B cell (primary cell): Measurements from ENCODE around the gene IRAK2. TPM values are rescaled to one million over a fixed set of nuclear protein-coding genes. Genes with fewer than 3 reads are reported as not detected.

Source experiments
- ATAC-seq: fragments of 200-7000 bp; cut with Tn5 transposase; one replicate; pipeline ENCODE4 v1.10.0; 2021; ENCODE audit warnings: low read depth, mild to moderate bottlenecking, moderate number of reproducible peaks, moderate library complexity
- CTCF ChIA-PET: fragments of 350-600 bp; sonication (Branson Sonifier 250); formaldehyde crosslinking; loops from one replicate; lab custom pipeline; 2021; ENCODE audit warnings: antibody characterized with exemption, inconsistent platforms; lab: Charles Lee
- POLR2A ChIA-PET: fragments of 350-600 bp; sonication (Branson Sonifier 250); formaldehyde crosslinking; loops from one replicate; lab custom pipeline; 2021; ENCODE audit warnings: antibody characterized with exemption; lab: Charles Lee
- DNase-seq: peaks from one replicate; pipeline ENCODE4 v3.0.0; 2013
- H2AFZ ChIP-seq: 2 replicates; pipeline ENCODE4 v1.6.1; 2012; ENCODE audit warnings: mild to moderate bottlenecking, low read depth, low read length; ENCODE audit not compliant: insufficient read depth, poor library complexity, severe bottlenecking
- H3K27ac ChIP-seq, 2 donors: 1 replicate in 1 of 2; 2 replicates in 1 of 2; pipeline ENCODE4 v1.5.1; 2012 to 2013; ENCODE audit warnings: low read length in 2 of 2, mild to moderate bottlenecking in 2 of 2, moderate library complexity in 1 of 2
- H3K27me3 ChIP-seq, 4 experiments: fragments of 200-600 bp in 1 of 4; sonication (generic) in 1 of 4; replicated peaks in 1 of 4; 1 replicate in 2 of 4; 2 replicates in 2 of 4; pipeline versions ENCODE4 v1.6.1 to v1.7.0; 2013 to 2016; ENCODE audit warnings: low read length in 3 of 4, mild to moderate bottlenecking in 2 of 4, mixed read lengths in 1 of 4, moderate library complexity in 1 of 4; ENCODE audit not compliant: insufficient read depth in 4 of 4, control insufficient read depth in 3 of 4; ENCODE audit errors: control extremely low read depth in 1 of 4
- H3K36me3 ChIP-seq, 2 experiments: replicated peaks in 1 of 2; 1 replicate in 1 of 2; 2 replicates in 1 of 2; pipeline versions ENCODE4 v1.6.1 to v1.7.1; 2013; ENCODE audit warnings: low read length in 1 of 2; ENCODE audit not compliant: insufficient read depth in 2 of 2, control insufficient read depth in 1 of 2; ENCODE audit errors: control extremely low read depth in 1 of 2, extremely low read depth in 1 of 2
- H3K4me1 ChIP-seq, 2 donors: fragments of 200-600 bp in 1 of 2; sonication (generic) in 1 of 2; 1 replicate in 1 of 2; 2 replicates in 1 of 2; pipeline versions ENCODE4 v1.5.1 to v1.6.1; 2013 to 2017; ENCODE audit warnings: low read length in 2 of 2; ENCODE audit not compliant: control insufficient read depth in 2 of 2, insufficient read depth in 2 of 2
- H3K4me2 ChIP-seq: replicated peaks from 2 replicates; pipeline ENCODE3; 2012; ENCODE audit warnings: mild to moderate bottlenecking, low read depth, low read length; ENCODE audit not compliant: poor library complexity, severe bottlenecking
- H3K4me3 ChIP-seq, 5 experiments: fragments of 200-600 bp in 1 of 5; sonication (generic) in 1 of 5; 1 replicate in 3 of 5; 2 replicates in 2 of 5; pipeline versions ENCODE4 v1.5.1 to v1.7.0; 2011 to 2016; ENCODE audit warnings: low read length in 4 of 5, mild to moderate bottlenecking in 4 of 5, low read depth in 2 of 5, control low read depth in 1 of 5, moderate library complexity in 1 of 5; ENCODE audit not compliant: insufficient read depth in 1 of 5; ENCODE audit errors: control extremely low read depth in 1 of 5, extremely low read depth in 1 of 5
- H3K79me2 ChIP-seq: fragments of 200-600 bp; sonication (generic); one replicate; pipeline ENCODE4 v1.6.0; 2016; ENCODE audit warnings: low read length; ENCODE audit not compliant: control insufficient read depth, insufficient read depth
- H3K9ac ChIP-seq: fragments of 200-600 bp; sonication (generic); 2 replicates; pipeline ENCODE4 v1.6.1; 2017; ENCODE audit warnings: mild to moderate bottlenecking, low read length, moderate library complexity
- H3K9me3 ChIP-seq, 3 donors: one replicate each; pipeline versions ENCODE4 v1.6.1 to v1.7.1; 2013; ENCODE audit warnings: low read length in 2 of 3; ENCODE audit not compliant: control insufficient read depth in 2 of 3, insufficient read depth in 1 of 3; ENCODE audit errors: control extremely low read depth in 1 of 3
- H4K20me1 ChIP-seq: 2 replicates; pipeline ENCODE4 v1.6.0; 2012; ENCODE audit warnings: mild to moderate bottlenecking, low read length; ENCODE audit not compliant: insufficient read depth, control insufficient read depth, poor library complexity, severe bottlenecking
- H3K27ac Mint-ChIP-seq: one replicate; pipeline ENCODE4 v1.8.0; 2021; ENCODE audit warnings: mixed read lengths
- H3K27me3 Mint-ChIP-seq: one replicate; pipeline ENCODE4 v1.8.0; 2021; ENCODE audit warnings: mixed read lengths
- H3K4me1 Mint-ChIP-seq: one replicate; pipeline ENCODE4 v1.8.0; 2021; ENCODE audit warnings: mixed read lengths
- H3K4me3 Mint-ChIP-seq: one replicate; pipeline ENCODE4 v1.8.0; 2021; ENCODE audit warnings: mixed read lengths
- H3K9me3 Mint-ChIP-seq: one replicate; pipeline ENCODE4 v1.8.0; 2022; ENCODE audit warnings: mixed read lengths; ENCODE audit not compliant: insufficient read depth
- EZH2 ChIP-seq: IDR thresholded peaks from 2 replicates; pipeline ENCODE4 v1.6.1; 2012; ENCODE audit warnings: borderline replicate concordance, low read depth, mild to moderate bottlenecking, moderate library complexity, low read length; ENCODE audit not compliant: insufficient read depth, poor library complexity, severe bottlenecking
- WGBS: methylation state at CpG from one replicate; pipeline ENCODE4 v1.1.5; 2013; ENCODE audit warnings: missing lambda C conversion rate; ENCODE audit not compliant: insufficient coverage; 5-methylcytosine and 5-hydroxymethylcytosine counted together
- intact Hi-C: fragments of 100-400 bp; cut with micrococcal nuclease; formaldehyde crosslinking; loops from one replicate; pipeline ENCODE4 v1.10.0; 2022
- polyA plus RNA-seq: library from polyadenylated mRNA; depleted of rRNA; stranded (reverse); fragments of >200 nt; gene quantifications from 2 replicates; pipeline ENCODE4 v1.2.3, GENCODE V29; 2012
- total RNA-seq, 2 donors: library from RNA; stranded (reverse); fragments of 120-200 nt in 1 of 2; gene quantifications; 1 replicate in 1 of 2; 2 replicates in 1 of 2; pipeline versions ENCODE4 v1.2.3 to v1.2.4, GENCODE V29; 2013 to 2022
- TF ChIP-seq, protein P1 (sequence below): fragments of 200-600 bp; IDR thresholded peaks from one replicate; pipeline ENCODE4 v1.8.0; 2022; ENCODE audit warnings: antibody characterized with exemption, mild to moderate bottlenecking

Gene IRAK2
- total and polyA plus RNA-seq, 2 donors (not counting 1 experiment from before 2014, with no cell fraction given): 11.8 to 23.2 TPM

DNA sequence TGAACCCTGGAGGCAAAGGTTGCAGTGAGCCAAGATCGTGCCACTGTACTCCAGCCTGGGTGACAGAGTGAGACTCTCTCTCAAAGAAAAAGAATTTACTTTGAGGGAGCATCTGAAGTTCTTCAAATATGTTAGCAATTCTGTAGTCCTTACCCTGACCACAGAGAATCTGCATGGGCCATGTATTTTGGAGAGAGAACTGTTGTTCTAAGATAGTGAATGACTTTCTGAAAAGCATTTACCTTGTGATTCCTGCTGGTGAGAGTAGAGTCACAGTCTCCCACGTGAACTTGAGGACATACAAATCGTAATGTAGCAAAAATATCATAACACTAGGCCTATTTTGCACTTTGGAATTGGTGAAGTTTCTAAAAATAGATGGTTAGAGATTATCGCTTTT is 45.3 kb upstream of the IRAK2 start:
- H2AFZ ChIP-seq: no peak overlapping the region
- intact Hi-C loops: loop anchor here (10.0 kb wide), 1 partner anchor 385 kb away; the partner anchor contains the start of gene BRPF1
- peak overlapping the region; percentile 29 for H3K27ac Mint-ChIP-seq
- H3K4me2 ChIP-seq: no peak overlapping the region
- peaks cover 65% of the 10 kb centered on the region for H4K20me1 ChIP-seq
- H3K27ac ChIP-seq: no peak overlapping the region
- no peak overlapping the region for H3K4me3 ChIP-seq
- H3K27me3 ChIP-seq: no peaks in the 10 kb centered on the region
- H3K36me3 ChIP-seq: peaks cover 0 to 17% of the 10 kb centered on the region in 2 experiments
- no peak overlapping the region for H3K4me3 Mint-ChIP-seq
- POLR2A ChIA-PET: interaction anchor here (0.7 kb wide), 2 partner anchors 10 to 59 kb away, joined by 3 to 4 read pairs; no protein-coding TSS in a partner anchor
- TF ChIP-seq EZH2: no peak
- TF ChIP-seq, protein P1, sequence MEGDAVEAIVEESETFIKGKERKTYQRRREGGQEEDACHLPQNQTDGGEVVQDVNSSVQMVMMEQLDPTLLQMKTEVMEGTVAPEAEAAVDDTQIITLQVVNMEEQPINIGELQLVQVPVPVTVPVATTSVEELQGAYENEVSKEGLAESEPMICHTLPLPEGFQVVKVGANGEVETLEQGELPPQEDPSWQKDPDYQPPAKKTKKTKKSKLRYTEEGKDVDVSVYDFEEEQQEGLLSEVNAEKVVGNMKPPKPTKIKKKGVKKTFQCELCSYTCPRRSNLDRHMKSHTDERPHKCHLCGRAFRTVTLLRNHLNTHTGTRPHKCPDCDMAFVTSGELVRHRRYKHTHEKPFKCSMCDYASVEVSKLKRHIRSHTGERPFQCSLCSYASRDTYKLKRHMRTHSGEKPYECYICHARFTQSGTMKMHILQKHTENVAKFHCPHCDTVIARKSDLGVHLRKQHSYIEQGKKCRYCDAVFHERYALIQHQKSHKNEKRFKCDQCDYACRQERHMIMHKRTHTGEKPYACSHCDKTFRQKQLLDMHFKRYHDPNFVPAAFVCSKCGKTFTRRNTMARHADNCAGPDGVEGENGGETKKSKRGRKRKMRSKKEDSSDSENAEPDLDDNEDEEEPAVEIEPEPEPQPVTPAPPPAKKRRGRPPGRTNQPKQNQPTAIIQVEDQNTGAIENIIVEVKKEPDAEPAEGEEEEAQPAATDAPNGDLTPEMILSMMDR: no peak
- no peaks in the 10 kb centered on the region for H3K9me3 ChIP-seq
- WGBS: no CpG with 5 or more reads among the region's 4 CpGs
- H3K79me2 ChIP-seq: peaks cover 85% of the 10 kb centered on the region
- no peak for ATAC-seq
- peaks cover 47% of the 10 kb centered on the region for H3K4me1 Mint-ChIP-seq
- no peaks in the 10 kb centered on the region for H3K27me3 Mint-ChIP-seq
- no peak for DNase-seq
- no peaks in the 10 kb centered on the region for H3K9me3 Mint-ChIP-seq
- H3K9ac ChIP-seq: no peak overlapping the region
- H3K4me1 ChIP-seq: peaks cover 16 to 27% of the 10 kb centered on the region in 2 donors
- CTCF ChIA-PET: no interaction called here

DNA sequence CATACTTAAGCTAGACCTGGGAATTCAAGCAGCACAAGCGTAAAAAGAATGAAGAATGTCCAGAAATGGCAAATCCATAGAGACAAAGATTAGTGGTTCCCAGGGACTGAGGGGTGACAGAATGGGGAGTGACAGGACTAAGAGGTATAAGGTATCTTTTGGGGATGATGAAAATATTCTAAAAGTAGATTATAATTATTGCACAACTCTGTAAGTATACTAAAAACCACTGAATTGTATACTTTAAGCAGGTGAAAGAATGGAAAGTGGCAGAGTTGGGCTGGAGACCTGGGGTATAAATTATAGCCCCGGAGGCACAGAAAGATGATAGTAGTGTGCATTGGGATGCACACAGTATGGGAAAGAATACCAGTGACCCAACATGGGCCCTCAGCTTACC is 43.7 kb upstream of the IRAK2 start:
- Histone ChIP-seq H3K9ac (no peak overlapping the region), H2AFZ (no peak overlapping the region), H4K20me1 (peaks cover 73% of the 10 kb centered on the region), H3K4me1 (peaks cover 15 to 18% of the 10 kb centered on the region in 2 donors), H3K4me3 (no peak overlapping the region), H3K4me2 (no peak overlapping the region), H3K27ac (no peak overlapping the region), H3K9me3 (no peaks in the 10 kb centered on the region), H3K79me2 (peaks cover 88% of the 10 kb centered on the region), H3K27me3 (no peaks in the 10 kb centered on the region), H3K36me3 (peaks cover 0 to 30% of the 10 kb centered on the region in 2 experiments)
- CTCF ChIA-PET: interaction anchor here (0.8 kb wide), 1 partner anchor 9 kb away, joined by 3 read pairs; no protein-coding TSS in a partner anchor
- Mint-ChIP-seq H3K4me1 (peaks cover 43% of the 10 kb centered on the region), H3K27ac (no peak overlapping the region), H3K9me3 (no peaks in the 10 kb centered on the region), H3K27me3 (no peaks in the 10 kb centered on the region), H3K4me3 (no peak overlapping the region)
- POLR2A ChIA-PET: interaction anchor here (0.6 kb wide), 1 partner anchor 17 kb away, joined by 3 read pairs; no protein-coding TSS in a partner anchor
- TF ChIP-seq, protein P1: no peak
- ATAC-seq: no peak
- DNase-seq: no peak
- intact Hi-C loops: no loop called here
- 100% methylated on average over 1 of the region's 2 CpGs for WGBS
